Esophagus muscularis mucosa (tissue), 4 donors: ENCODE results near the gene SASH1. TPM values are rescaled to one million over a fixed set of nuclear protein-coding genes. Genes with fewer than 3 reads are reported as not detected.

ENCODE experiments used
- DNase-seq: peaks from one replicate; pipeline ENCODE4 v3.0.0-alpha.2; 2017; ENCODE audit errors: extremely low spot score
- H3K27ac ChIP-seq, 4 donors: fragments of 200-600 bp; sonication (generic); replicated peaks in 1 of 4; 1 replicate in 3 of 4; 2 replicates in 1 of 4; pipeline ENCODE4 v1.5.1; 2016 to 2019; ENCODE audit warnings: mild to moderate bottlenecking in 1 of 4
- H3K27me3 ChIP-seq, 4 donors: fragments of 200-600 bp; sonication (generic); one replicate each; pipeline versions ENCODE4 v1.5.1 to v1.6.0; 2016 to 2019
- H3K36me3 ChIP-seq, 4 donors: fragments of 200-600 bp; sonication (generic); one replicate each; pipeline ENCODE4 v1.5.1; 2016 to 2019
- H3K4me1 ChIP-seq, 4 donors: fragments of 200-600 bp; sonication (generic); one replicate each; pipeline ENCODE4 v1.5.1; 2016 to 2019
- H3K4me3 ChIP-seq, 4 donors: fragments of 200-600 bp; sonication (generic); 1 replicate in 2 of 4; 2 replicates in 2 of 4; pipeline ENCODE4 v1.5.1; 2016 to 2019; ENCODE audit warnings: mild to moderate bottlenecking in 4 of 4, moderate library complexity in 1 of 4
- H3K9me3 ChIP-seq, 4 donors: fragments of 200-600 bp; sonication (generic); 1 replicate in 3 of 4; 2 replicates in 1 of 4; pipeline ENCODE4 v1.5.1; 2016 to 2019
- EP300 ChIP-seq: sonication (generic); formaldehyde crosslinking; IDR thresholded peaks from one replicate; pipeline ENCODE4 v1.6.1; 2017; ENCODE audit warnings: antibody characterized with exemption
- POLR2A ChIP-seq: fragments of 450-650 bp; IDR thresholded peaks from one replicate; pipeline ENCODE4 v1.6.1; 2017; ENCODE audit warnings: antibody characterized with exemption, moderate library complexity, mild to moderate bottlenecking, low read depth
- POLR2AphosphoS5 ChIP-seq, 2 donors: sonication (generic); formaldehyde crosslinking; IDR thresholded peaks; one replicate each; pipeline ENCODE4 v1.6.1; 2017; ENCODE audit warnings: antibody characterized with exemption in 2 of 2
- WGBS: methylation state at CpG from one replicate; pipeline ENCODE4 v1.1.5; 2018; 5-methylcytosine and 5-hydroxymethylcytosine counted together
- intact Hi-C: fragments of 100-400 bp; cut with DNase I; formaldehyde crosslinking; loops from one replicate; pipeline ENCODE4 v1.15.1; 2023
- total RNA-seq, 4 donors: library from RNA; depleted of rRNA; stranded (reverse); fragments of >200 nt; gene quantifications; one replicate each; pipeline versions ENCODE4 v1.1.0 to v1.2.1, GENCODE V29; 2016
- TF ChIP-seq, protein P1 (sequence below), 3 experiments: fragments of 200-600 bp in 2 of 3; fragments of 450-650 bp in 1 of 3; sonication (generic) in 2 of 3; IDR thresholded peaks; one replicate each; pipeline ENCODE4 v1.5.1; 2017 to 2019; ENCODE audit warnings: antibody characterized with exemption in 3 of 3, mild to moderate bottlenecking in 2 of 3, moderate library complexity in 1 of 3

The SASH1 gene
- total RNA-seq, 4 donors from 2014 or later: 56.5 to 86.6 (median 70.3) TPM

DNA sequence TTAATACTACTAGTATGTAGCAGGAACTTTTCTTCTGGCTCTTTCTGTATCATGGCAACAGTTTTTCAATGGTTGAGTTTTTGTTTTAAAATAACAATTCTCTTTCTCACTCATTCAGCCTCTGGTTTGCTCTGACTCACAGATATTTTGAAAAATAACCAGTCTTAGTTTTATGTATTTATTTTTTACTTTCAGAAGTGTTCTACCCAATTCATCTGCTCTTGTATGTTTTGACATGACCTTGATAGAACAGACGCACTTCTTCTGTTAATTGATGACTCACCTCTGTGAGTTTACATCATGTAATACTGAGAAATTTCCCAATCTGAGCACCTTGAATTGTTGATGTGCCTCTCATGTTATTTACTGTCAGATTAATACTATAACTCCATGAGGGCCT is 178.9 kb downstream of the SASH1 start:
- H3K36me3 ChIP-seq: peaks cover 6 to 65% (median 28%) of the 10 kb centered on the region in 4 donors
- intact Hi-C loops: no loop called here
- peaks cover 19 to 92% (median 87%) of the 10 kb centered on the region in 4 donors for H3K4me1 ChIP-seq
- no peaks in the 10 kb centered on the region for H3K9me3 ChIP-seq
- H3K27ac ChIP-seq: peak overlapping the region; percentile 45 to 81 (median 64)
- TF ChIP-seq, protein P1, sequence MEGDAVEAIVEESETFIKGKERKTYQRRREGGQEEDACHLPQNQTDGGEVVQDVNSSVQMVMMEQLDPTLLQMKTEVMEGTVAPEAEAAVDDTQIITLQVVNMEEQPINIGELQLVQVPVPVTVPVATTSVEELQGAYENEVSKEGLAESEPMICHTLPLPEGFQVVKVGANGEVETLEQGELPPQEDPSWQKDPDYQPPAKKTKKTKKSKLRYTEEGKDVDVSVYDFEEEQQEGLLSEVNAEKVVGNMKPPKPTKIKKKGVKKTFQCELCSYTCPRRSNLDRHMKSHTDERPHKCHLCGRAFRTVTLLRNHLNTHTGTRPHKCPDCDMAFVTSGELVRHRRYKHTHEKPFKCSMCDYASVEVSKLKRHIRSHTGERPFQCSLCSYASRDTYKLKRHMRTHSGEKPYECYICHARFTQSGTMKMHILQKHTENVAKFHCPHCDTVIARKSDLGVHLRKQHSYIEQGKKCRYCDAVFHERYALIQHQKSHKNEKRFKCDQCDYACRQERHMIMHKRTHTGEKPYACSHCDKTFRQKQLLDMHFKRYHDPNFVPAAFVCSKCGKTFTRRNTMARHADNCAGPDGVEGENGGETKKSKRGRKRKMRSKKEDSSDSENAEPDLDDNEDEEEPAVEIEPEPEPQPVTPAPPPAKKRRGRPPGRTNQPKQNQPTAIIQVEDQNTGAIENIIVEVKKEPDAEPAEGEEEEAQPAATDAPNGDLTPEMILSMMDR (IDR thresholded peaks at IDR 0.05): no peak
- no peak for TF ChIP-seq POLR2A
- TF ChIP-seq EP300: no peak
- peak in 1 of 2 donors; percentile 43 for TF ChIP-seq POLR2AphosphoS5 (IDR thresholded peaks at IDR 0.05)
- no peak overlapping the region for H3K4me3 ChIP-seq
- no peak for DNase-seq
- 21% methylated on average over 1 of the region's 1 CpG for WGBS
- H3K27me3 ChIP-seq: no peaks in the 10 kb centered on the region

DNA sequence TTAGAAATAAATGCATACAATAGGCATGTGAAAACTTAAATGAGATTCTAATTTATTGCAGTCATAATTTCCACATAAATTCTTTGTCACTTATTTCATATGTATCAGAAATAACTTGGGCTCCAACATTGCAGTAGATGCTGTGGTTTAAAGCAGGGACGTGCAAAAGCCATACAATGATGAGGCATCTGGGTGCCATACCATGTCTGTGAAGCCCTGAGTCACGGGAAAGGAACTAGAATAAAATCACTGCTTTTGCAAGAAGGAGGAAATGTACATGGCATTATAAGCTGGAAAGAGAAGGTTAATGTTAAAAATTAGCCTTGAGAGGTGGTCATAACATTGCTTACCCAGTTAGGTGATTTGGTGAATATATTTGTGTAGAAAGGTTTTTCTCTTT is 180.4 kb downstream of the SASH1 start:
- Histone ChIP-seq H3K27ac (peak overlapping the region; percentile 43 to 84 (median 62)), H3K36me3 (peaks cover 6 to 65% (median 28%) of the 10 kb centered on the region in 4 donors), H3K4me3 (no peak overlapping the region), H3K4me1 (peaks cover 15 to 79% (median 74%) of the 10 kb centered on the region in 4 donors), H3K27me3 (no peaks in the 10 kb centered on the region), H3K9me3 (no peaks in the 10 kb centered on the region)
- WGBS: 91% methylated on average over 2 of the region's 2 CpGs
- TF ChIP-seq, protein P1 (IDR thresholded peaks at IDR 0.05): no peak
- no peak for TF ChIP-seq POLR2A
- no peak for TF ChIP-seq EP300
- no peak for TF ChIP-seq POLR2AphosphoS5 (IDR thresholded peaks at IDR 0.05)
- intact Hi-C loops: no loop called here
- no peak for DNase-seq

DNA sequence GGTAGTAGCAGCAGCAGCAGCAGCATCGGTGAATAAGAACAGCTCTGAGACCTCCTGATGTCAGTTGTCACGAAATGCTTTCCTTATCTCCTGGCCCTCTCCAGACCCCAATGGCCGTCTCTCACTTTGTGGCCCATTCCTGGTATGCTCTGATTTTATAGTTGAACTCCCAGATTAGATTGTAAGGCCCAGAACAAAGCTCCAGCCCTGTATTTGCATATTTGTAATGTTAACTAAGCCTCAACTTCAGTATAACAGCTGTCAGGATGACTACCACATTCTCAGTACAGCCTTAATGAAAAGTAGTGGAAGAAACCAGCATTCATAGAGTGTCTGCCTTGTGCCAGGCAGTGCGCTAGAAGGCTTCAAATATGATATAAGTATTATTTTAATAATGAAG is 180.9 kb downstream of the SASH1 start:
- no peak for DNase-seq
- Histone ChIP-seq H3K4me1 (peaks cover 15 to 75% (median 70%) of the 10 kb centered on the region in 4 donors), H3K27me3 (no peaks in the 10 kb centered on the region), H3K9me3 (no peaks in the 10 kb centered on the region), H3K4me3 (no peak overlapping the region), H3K27ac (peak overlapping the region in 3 of 4 donors; percentile 45 to 84 (median 79)), H3K36me3 (peaks cover 6 to 67% (median 30%) of the 10 kb centered on the region in 4 donors)
- TF ChIP-seq POLR2AphosphoS5 (IDR thresholded peaks at IDR 0.05) (no peak), POLR2A (no peak), EP300 (no peak)
- TF ChIP-seq, protein P1 (IDR thresholded peaks at IDR 0.05): no peak
- 83% methylated on average over 4 of the region's 4 CpGs for WGBS
- intact Hi-C loops: no loop called here

DNA sequence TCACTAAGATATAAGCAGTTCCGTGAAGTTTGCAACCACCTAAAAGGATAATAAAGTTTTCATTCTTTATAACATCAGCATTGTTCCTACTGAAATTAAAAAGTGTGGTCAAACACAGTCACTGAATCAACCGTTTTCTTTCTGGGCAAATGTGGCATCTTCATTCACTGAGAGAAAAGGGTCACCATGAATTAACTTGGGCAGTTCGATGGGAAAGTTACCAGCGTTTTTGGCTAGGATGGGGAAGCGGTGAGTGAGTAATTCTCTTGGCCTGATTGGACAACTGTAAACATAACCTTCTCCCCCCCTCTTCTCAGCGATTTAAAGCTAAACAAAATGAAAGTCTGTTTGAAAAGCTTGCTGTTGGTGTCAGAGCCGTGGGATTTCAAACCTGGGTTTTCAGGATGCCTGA is 181.8 kb downstream of the SASH1 start:
- TF ChIP-seq, protein P1 (IDR thresholded peaks at IDR 0.05): no peak
- TF ChIP-seq EP300 (no peak), POLR2A (no peak), POLR2AphosphoS5 (IDR thresholded peaks at IDR 0.05) (no peak)
- WGBS: 18% methylated on average over 7 of the region's 7 CpGs
- Histone ChIP-seq H3K4me3 (peak overlapping the region; percentile 28 to 41 (median 33)), H3K4me1 (peaks cover 12 to 68% (median 67%) of the 10 kb centered on the region in 4 donors), H3K9me3 (no peaks in the 10 kb centered on the region), H3K27ac (peak overlapping the region; percentile 73 to 84 (median 80)), H3K36me3 (peaks cover 6 to 69% (median 31%) of the 10 kb centered on the region in 4 donors), H3K27me3 (no peaks in the 10 kb centered on the region)
- DNase-seq: no peak
- intact Hi-C loops: no loop called here

DNA sequence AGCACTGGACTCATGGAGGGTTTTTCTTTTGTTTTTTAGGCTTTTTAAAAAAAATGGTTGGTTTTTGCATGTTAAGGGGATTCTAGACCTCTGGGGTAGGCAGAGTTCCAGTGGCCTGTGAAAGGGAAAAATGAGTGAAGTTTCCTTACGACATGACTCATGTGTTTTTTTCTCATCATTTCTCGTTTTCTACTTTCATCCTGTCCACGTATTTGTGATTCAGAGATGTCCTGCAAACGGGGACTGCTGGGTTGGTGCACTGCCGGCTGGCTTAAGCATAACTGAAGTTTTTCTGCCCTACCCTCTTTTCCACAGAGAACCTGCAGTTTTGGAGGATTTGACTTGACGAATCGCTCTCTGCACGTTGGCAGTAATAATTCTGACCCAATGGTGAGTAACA is 182.3 kb downstream of the SASH1 start:
- DNase-seq: no peak
- H3K9me3 ChIP-seq: no peaks in the 10 kb centered on the region
- H3K4me3 ChIP-seq: peak overlapping the region; percentile 28 to 41 (median 33)
- H3K27ac ChIP-seq: peak overlapping the region; percentile 73 to 84 (median 80)
- TF ChIP-seq, protein P1 (IDR thresholded peaks at IDR 0.05): no peak
- peak in 1 of 2 donors; percentile 17 for TF ChIP-seq POLR2AphosphoS5 (IDR thresholded peaks at IDR 0.05)
- TF ChIP-seq POLR2A: no peak
- H3K4me1 ChIP-seq: peaks cover 14 to 68% (median 67%) of the 10 kb centered on the region in 4 donors
- WGBS: 37% methylated on average over 8 of the region's 8 CpGs
- peaks cover 2 to 69% (median 26%) of the 10 kb centered on the region in 4 donors for H3K36me3 ChIP-seq
- no peaks in the 10 kb centered on the region for H3K27me3 ChIP-seq
- intact Hi-C loops: no loop called here
